C4-2B (cell line): ENCODE measurements around the gene ELL3.

Experiments
- CTCF ChIP-seq: fragments of 450-650 bp; conservative IDR thresholded peaks from 2 replicates; pipeline ENCODE4 v1.5.1; 2017; ENCODE audit warnings: mild to moderate bottlenecking
- ZFX ChIP-seq: fragments of 450-650 bp; IDR thresholded peaks from 2 replicates; pipeline ENCODE4 v1.6.1; 2017

GRCh38 chr15:43772624-43773023, 4.1 kb downstream of the ELL3 start:
- TF ChIP-seq CTCF (no peak), ZFX (no peak)
